Lower leg skin (tissue), 4 donors: Measurements from ENCODE around the gene NWD2. TPM values are rescaled to one million over a fixed set of nuclear protein-coding genes. Genes with fewer than 3 reads are reported as not detected.

ENCODE experiments used
- DNase-seq, 2 donors: peaks; one replicate each; pipeline ENCODE4 v3.0.0-alpha.2; 2019; ENCODE audit warnings: low spot score in 2 of 2
- H3K4me3 ChIP-seq: fragments of 200-600 bp; sonication (generic); 2 replicates; pipeline ENCODE4 v1.5.1; 2017; ENCODE audit warnings: mild to moderate bottlenecking, low read depth; ENCODE audit not compliant: poor library complexity, severe bottlenecking
- CTCF ChIP-seq, 3 donors: fragments of 450-650 bp; IDR thresholded peaks; one replicate each; pipeline ENCODE4 v1.5.1; 2016; ENCODE audit warnings: antibody characterized with exemption in 3 of 3, mild to moderate bottlenecking in 3 of 3, moderate library complexity in 2 of 3
- POLR2A ChIP-seq, 2 donors: fragments of 450-650 bp; IDR thresholded peaks; one replicate each; pipeline ENCODE4 v1.6.1; 2016 to 2017; ENCODE audit warnings: antibody characterized with exemption in 2 of 2, mild to moderate bottlenecking in 1 of 2, moderate library complexity in 1 of 2
- WGBS, 2 donors: methylation state at CpG; one replicate each; pipeline ENCODE4 v1.1.5; 2018; 5-methylcytosine and 5-hydroxymethylcytosine counted together
- intact Hi-C: fragments of 100-400 bp; cut with DNase I; formaldehyde crosslinking; loops from one replicate; pipeline ENCODE4 v1.15.0; 2023; ENCODE audit warnings: low total_unique reads
- total RNA-seq, 4 donors: library from RNA; depleted of rRNA; stranded (reverse); fragments of >200 nt; gene quantifications; one replicate each; pipeline ENCODE4 v1.1.0, GENCODE V29; 2016

NWD2 gene
- total RNA-seq, 4 donors from 2014 or later = 0.72 to 2.8 (median 0.97) TPM

- 55 to 67% methylated on average over 5 of the region's 5 CpGs for WGBS, 2 donors
- H3K4me3 ChIP-seq = no peak overlapping the region
- intact Hi-C loops = no loop called here
- TF ChIP-seq POLR2A (IDR thresholded peaks at IDR 0.05) = no peak
- TF ChIP-seq CTCF (IDR thresholded peaks at IDR 0.05) = no peak
- DNase-seq = no peak
These were observed 218.7 kb downstream of the NWD2 start for GRCh38 chr4:37463033-37463856.

GRCh38 chr4:37464373-37465128 lies 220.0 kb downstream of the NWD2 start:
- intact Hi-C loops = no loop called here
- H3K4me3 ChIP-seq = no peak overlapping the region
- no peak for TF ChIP-seq POLR2A (IDR thresholded peaks at IDR 0.05)
- TF ChIP-seq CTCF (IDR thresholded peaks at IDR 0.05) = no peak
- DNase-seq = no peak
- WGBS, 2 donors = 69 to 73% methylated on average over 7 of the region's 7 CpGs

- no peak for DNase-seq
- intact Hi-C loops = no loop called here
- 84 to 92% methylated on average over 5 of the region's 5 CpGs for WGBS, 2 donors
- TF ChIP-seq CTCF (IDR thresholded peaks at IDR 0.05) (no peak), POLR2A (IDR thresholded peaks at IDR 0.05) (no peak)
- H3K4me3 ChIP-seq = no peak overlapping the region
These were observed 220.8 kb downstream of the NWD2 start for GRCh38 chr4:37465296-37465695.

GRCh38 chr4:37465845-37466244 lies 221.3 kb downstream of the NWD2 start:
- DNase-seq = no peak
- TF ChIP-seq CTCF (IDR thresholded peaks at IDR 0.05) = no peak
- TF ChIP-seq POLR2A (IDR thresholded peaks at IDR 0.05) = no peak
- intact Hi-C loops = no loop called here

GRCh38 chr4:37467223-37467622 lies 222.7 kb downstream of the NWD2 start:
- no peak for DNase-seq
- intact Hi-C loops = no loop called here
- TF ChIP-seq POLR2A (IDR thresholded peaks at IDR 0.05) = no peak
- TF ChIP-seq CTCF (IDR thresholded peaks at IDR 0.05) = no peak
- 69 to 72% methylated on average over 3 of the region's 3 CpGs for WGBS, 2 donors
- no peak overlapping the region for H3K4me3 ChIP-seq

More at GRCh38 chr4:37465845-37466244, 221.3 kb downstream of the NWD2 start:
- H3K4me3 ChIP-seq = no peak overlapping the region
- WGBS, 2 donors = 87 to 93% methylated on average over 2 of the region's 2 CpGs
